Loucy (cell line): ENCODE data around the gene MLST8.

ENCODE experiments used
- EZH2phosphoT487 ChIP-seq: fragments of 200-600 bp; IDR thresholded peaks from 2 replicates; pipeline ENCODE4 v1.6.1; 2018; ENCODE audit warnings: antibody characterized with exemption, mild to moderate bottlenecking, moderate library complexity, borderline replicate concordance
- TF ChIP-seq, protein P1 (sequence below): fragments of 200-600 bp; sonication (generic); conservative IDR thresholded peaks from 2 replicates; pipeline ENCODE4 v1.5.1; 2014; ENCODE audit warnings: mild to moderate bottlenecking, antibody characterized with exemption, low read length

DNA sequence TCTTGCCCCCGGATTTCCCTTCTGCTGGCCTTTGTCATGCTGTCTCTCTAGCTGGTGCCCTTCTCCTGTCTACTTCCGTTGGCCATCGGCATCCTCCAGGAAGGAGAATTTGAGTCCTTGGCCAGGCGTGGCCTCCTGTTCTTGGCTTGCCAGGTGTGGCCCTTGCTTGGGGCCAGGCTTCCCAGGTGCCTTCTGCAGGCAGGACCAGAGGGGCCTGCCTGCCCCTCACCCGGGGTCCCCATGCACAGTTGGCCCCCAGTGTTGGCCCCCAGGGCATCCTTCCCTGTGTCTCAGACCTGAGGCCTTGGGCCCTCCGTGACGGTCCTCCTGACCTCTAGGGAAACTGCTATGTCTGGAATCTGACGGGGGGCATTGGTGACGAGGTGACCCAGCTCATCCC, 2.6 kb downstream of the MLST8 start:
- TF ChIP-seq, protein P1, sequence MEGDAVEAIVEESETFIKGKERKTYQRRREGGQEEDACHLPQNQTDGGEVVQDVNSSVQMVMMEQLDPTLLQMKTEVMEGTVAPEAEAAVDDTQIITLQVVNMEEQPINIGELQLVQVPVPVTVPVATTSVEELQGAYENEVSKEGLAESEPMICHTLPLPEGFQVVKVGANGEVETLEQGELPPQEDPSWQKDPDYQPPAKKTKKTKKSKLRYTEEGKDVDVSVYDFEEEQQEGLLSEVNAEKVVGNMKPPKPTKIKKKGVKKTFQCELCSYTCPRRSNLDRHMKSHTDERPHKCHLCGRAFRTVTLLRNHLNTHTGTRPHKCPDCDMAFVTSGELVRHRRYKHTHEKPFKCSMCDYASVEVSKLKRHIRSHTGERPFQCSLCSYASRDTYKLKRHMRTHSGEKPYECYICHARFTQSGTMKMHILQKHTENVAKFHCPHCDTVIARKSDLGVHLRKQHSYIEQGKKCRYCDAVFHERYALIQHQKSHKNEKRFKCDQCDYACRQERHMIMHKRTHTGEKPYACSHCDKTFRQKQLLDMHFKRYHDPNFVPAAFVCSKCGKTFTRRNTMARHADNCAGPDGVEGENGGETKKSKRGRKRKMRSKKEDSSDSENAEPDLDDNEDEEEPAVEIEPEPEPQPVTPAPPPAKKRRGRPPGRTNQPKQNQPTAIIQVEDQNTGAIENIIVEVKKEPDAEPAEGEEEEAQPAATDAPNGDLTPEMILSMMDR: no peak
- no peak for TF ChIP-seq EZH2phosphoT487
